ENCODE data around the gene APOL6.
A peak's percentile ranks its signal among the peaks of the same experiment; 100 is the strongest.

Gene APOL6

DNA sequence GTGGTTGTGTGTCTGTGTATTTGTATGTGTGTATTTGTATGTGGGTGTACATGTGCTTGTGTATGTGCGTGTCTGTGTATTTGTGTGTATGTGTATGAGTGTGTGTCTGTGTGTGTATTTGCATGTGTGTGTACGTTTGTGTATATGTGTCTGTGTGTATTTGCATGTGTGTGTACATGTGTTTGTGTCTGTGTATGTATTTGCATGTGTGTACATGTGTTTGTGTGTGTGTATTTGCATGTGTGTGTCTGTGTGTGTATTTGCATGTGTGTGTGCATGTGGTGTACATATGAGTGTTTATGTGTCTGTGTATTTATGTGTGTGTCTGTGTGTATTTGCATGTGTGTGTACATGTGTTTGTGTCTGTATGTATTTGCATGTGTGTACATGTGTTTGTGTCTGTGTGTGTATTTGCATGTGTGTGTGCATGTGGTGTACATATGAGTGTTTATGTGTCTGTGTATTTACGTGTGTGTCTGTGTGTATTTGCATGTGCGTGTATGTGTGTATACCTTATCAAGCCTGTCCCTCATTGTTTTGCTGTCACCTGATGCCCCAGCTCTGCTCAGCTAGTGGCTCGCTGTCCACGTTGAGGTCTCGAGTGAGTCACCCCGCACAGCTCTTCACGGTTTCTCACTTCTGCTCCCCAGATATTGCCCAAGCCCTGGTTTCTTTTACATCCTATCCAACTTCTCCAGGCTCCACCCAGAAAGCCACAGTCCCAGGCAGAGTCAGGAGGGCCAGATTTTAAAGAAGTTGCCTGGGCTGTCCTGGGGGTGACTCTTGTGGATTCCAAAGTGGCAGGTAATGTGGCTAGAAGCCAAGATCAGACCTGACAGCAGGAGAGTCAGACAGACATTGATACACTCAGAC lies 46.3 kb upstream of the APOL6 start:
- H4K91ac ChIP-seq (ENCODE audit: low read depth, low read length), result no peak overlapping the region
- no peak overlapping the region for H4K12ac ChIP-seq (ENCODE audit: low read depth, low read length)
- no peak overlapping the region for H3K4ac ChIP-seq (ENCODE audit: low read depth, low read length)

DNA sequence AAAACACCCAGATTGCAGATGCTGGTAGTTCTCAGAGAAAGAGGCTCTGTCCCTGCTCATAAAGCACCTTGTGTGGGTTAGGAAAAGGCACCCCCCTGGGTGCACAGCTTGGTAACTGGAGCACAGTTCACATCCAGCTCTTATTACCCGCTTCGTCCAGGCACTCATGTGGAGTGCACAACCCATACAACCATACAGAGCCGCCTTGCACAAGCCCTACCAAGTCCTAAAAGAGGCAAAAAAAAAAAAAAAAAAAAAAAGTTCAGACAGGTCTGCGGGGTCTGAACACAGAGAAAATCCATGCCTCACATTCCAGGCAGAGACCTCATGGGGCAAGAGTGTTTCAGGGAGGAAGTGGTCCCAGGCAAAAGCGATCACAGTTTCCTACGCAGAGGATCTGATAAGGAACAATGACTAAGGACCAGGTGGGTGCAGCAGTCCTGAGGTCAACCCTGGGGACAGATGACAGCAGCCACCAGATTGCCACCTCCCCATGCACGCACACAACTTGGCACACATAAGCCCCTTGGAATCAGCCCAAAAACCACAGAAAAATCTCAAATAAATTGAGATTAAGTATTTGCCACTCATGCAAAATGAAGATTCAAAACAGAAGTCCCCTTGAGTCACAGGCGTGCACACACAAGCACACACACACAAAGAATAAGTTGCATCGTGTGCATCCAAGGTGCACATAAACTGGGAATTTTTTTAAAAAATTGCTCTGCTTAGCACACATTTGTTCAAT lies 43.5 kb upstream of the APOL6 start:
- Histone ChIP-seq H3K9me3 (ENCODE audit: insufficient read depth, low read depth, low read length) (peaks cover 1% of the 10 kb centered on the region), H4K91ac (ENCODE audit: low read depth, low read length) (no peak overlapping the region), H2AFZ (ENCODE audit: insufficient read depth, low read length, poor library complexity) (no peak overlapping the region), H2BK5ac (ENCODE audit: low read depth, low read length, poor library complexity) (no peak overlapping the region), H2BK12ac (ENCODE audit: low read length) (no peak overlapping the region), H3K79me2 (ENCODE audit: control insufficient read depth, insufficient read depth, low read length, poor library complexity) (no peaks in the 10 kb centered on the region), H2BK120ac (ENCODE audit: insufficient read depth, low read length, poor library complexity) (no peak overlapping the region), H3K27ac (ENCODE audit: low read depth, low read length) (peak overlapping the region; percentile 11), H3K23ac (ENCODE audit: low read length) (no peak overlapping the region), H3K18ac (ENCODE audit: low read length) (no peak overlapping the region), H3K9ac (ENCODE audit: low read length) (no peak overlapping the region), H4K12ac (ENCODE audit: low read depth, low read length) (no peak overlapping the region), H3K79me1 (ENCODE audit: low read length) (peaks cover 3% of the 10 kb centered on the region), H3K4me3 (ENCODE audit: low read depth, low read length) (no peak overlapping the region), H3K36me3 (ENCODE audit: control insufficient read depth in 1 of 2, insufficient read depth in 2 of 2, low read length in 2 of 2) (no peaks in the 10 kb centered on the region), H3K4ac (ENCODE audit: low read depth, low read length) (no peak overlapping the region), H3K27me3 (ENCODE audit: insufficient read depth, low read length) (no peaks in the 10 kb centered on the region), H4K8ac (ENCODE audit: low read depth, low read length) (no peak overlapping the region), H3K4me1 (ENCODE audit: control insufficient read depth in 1 of 2, insufficient read depth in 2 of 2, low read length in 2 of 2) (peaks cover 5 to 18% of the 10 kb centered on the region in 2 experiments), H2AK5ac (ENCODE audit: low read length) (no peak overlapping the region), H3K4me2 (ENCODE audit: low read length) (peak overlapping the region; percentile 15), H3K14ac (ENCODE audit: low read length) (no peak overlapping the region)
- DNase-seq, result peak; percentile 83 to 90
- no CpG with 5 or more reads among the region's 9 CpGs for WGBS (ENCODE audit: extremely low coverage, insufficient coverage, insufficient read length)

More for the DNA sequence above, 46.3 kb upstream of the APOL6 start:
- Histone ChIP-seq H3K36me3 (ENCODE audit: control insufficient read depth in 1 of 2, insufficient read depth in 2 of 2, low read length in 2 of 2) (no peaks in the 10 kb centered on the region), H3K27me3 (ENCODE audit: insufficient read depth, low read length) (no peaks in the 10 kb centered on the region), H3K4me2 (ENCODE audit: low read length) (no peak overlapping the region), H2AK5ac (ENCODE audit: low read length) (no peak overlapping the region), H2BK120ac (ENCODE audit: insufficient read depth, low read length, poor library complexity) (no peak overlapping the region), H3K27ac (ENCODE audit: low read depth, low read length) (no peak overlapping the region), H3K9me3 (ENCODE audit: insufficient read depth, low read depth, low read length) (no peaks in the 10 kb centered on the region), H3K79me1 (ENCODE audit: low read length) (peaks cover 3% of the 10 kb centered on the region), H3K14ac (ENCODE audit: low read length) (no peak overlapping the region), H3K9ac (ENCODE audit: low read length) (no peak overlapping the region), H4K8ac (ENCODE audit: low read depth, low read length) (no peak overlapping the region), H3K4me3 (ENCODE audit: low read depth, low read length) (no peak overlapping the region), H3K4me1 (ENCODE audit: control insufficient read depth in 1 of 2, insufficient read depth in 2 of 2, low read length in 2 of 2) (peaks cover 5 to 18% of the 10 kb centered on the region in 2 experiments), H2BK5ac (ENCODE audit: low read depth, low read length, poor library complexity) (no peak overlapping the region), H3K18ac (ENCODE audit: low read length) (no peak overlapping the region), H3K79me2 (ENCODE audit: control insufficient read depth, insufficient read depth, low read length, poor library complexity) (no peaks in the 10 kb centered on the region), H2BK12ac (ENCODE audit: low read length) (no peak overlapping the region), H2AFZ (ENCODE audit: insufficient read depth, low read length, poor library complexity) (no peak overlapping the region), H3K23ac (ENCODE audit: low read length) (no peak overlapping the region)
- DNase-seq, result peak; percentile 54
- WGBS (ENCODE audit: extremely low coverage, insufficient coverage, insufficient read length), result no CpG with 5 or more reads among the region's 9 CpGs

DNA sequence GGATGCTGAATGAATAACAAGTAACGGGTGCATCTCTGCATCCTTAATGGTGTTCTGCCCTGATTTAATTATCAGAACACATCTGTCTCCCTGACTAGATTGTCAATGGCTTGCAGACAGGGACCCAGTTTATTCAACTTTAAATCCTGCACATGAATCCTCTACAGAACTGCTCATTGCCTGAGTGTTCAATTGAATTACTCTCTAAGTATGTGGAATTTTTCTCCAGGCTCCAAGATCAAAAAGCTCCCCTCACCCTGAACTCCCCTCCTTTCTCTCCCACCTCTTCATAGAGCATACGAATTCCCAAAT lies 42.9 kb upstream of the APOL6 start:
- WGBS (ENCODE audit: extremely low coverage, insufficient coverage, insufficient read length), result no CpG with 5 or more reads among the region's 2 CpGs

DNA sequence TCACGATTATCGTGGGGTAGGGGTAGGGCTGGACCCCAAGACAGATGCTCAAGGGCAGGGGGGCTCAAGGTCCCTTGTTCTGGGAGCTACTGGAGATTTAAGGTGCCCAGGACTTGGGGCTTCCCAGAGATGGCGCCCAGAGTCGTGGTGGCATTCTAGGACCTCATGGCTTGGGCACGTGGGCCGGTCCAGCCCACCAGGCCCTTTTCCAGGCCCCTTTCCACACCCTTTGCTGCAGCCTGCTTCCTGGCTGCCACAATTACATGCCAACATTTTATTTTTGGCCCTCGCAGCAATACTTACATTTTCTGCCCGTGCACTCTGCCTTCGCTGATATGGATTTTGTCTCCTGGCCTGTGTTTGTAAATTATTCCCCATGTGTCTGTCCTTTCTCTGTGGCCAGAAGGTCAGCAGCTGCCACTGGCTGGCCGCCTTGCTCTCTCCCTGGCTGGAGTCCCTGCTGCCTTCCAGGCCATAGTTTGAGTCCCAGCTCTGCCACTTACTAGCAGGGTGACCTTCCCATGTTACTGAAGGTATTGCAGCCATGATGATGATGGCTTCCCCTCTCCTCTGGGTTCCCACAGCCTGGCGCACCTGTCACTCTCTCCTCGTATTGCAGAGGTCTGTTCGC lies 42.3 kb upstream of the APOL6 start:
- Histone ChIP-seq H4K8ac (ENCODE audit: low read depth, low read length) (no peak overlapping the region), H3K23ac (ENCODE audit: low read length) (no peak overlapping the region), H3K9me3 (ENCODE audit: insufficient read depth, low read depth, low read length) (peaks cover 1% of the 10 kb centered on the region), H4K91ac (ENCODE audit: low read depth, low read length) (no peak overlapping the region), H3K36me3 (ENCODE audit: control insufficient read depth in 1 of 2, insufficient read depth in 2 of 2, low read length in 2 of 2) (no peaks in the 10 kb centered on the region), H2AK5ac (ENCODE audit: low read length) (no peak overlapping the region), H3K18ac (ENCODE audit: low read length) (no peak overlapping the region), H3K79me1 (ENCODE audit: low read length) (peaks cover 3% of the 10 kb centered on the region), H3K27ac (ENCODE audit: low read depth, low read length) (no peak overlapping the region), H3K4ac (ENCODE audit: low read depth, low read length) (no peak overlapping the region), H3K79me2 (ENCODE audit: control insufficient read depth, insufficient read depth, low read length, poor library complexity) (no peaks in the 10 kb centered on the region), H2BK5ac (ENCODE audit: low read depth, low read length, poor library complexity) (no peak overlapping the region), H3K14ac (ENCODE audit: low read length) (no peak overlapping the region), H4K12ac (ENCODE audit: low read depth, low read length) (no peak overlapping the region), H2BK120ac (ENCODE audit: insufficient read depth, low read length, poor library complexity) (no peak overlapping the region), H3K4me2 (ENCODE audit: low read length) (no peak overlapping the region), H2AFZ (ENCODE audit: insufficient read depth, low read length, poor library complexity) (no peak overlapping the region), H3K9ac (ENCODE audit: low read length) (no peak overlapping the region), H3K27me3 (ENCODE audit: insufficient read depth, low read length) (no peaks in the 10 kb centered on the region), H3K4me1 (ENCODE audit: control insufficient read depth in 1 of 2, insufficient read depth in 2 of 2, low read length in 2 of 2) (peaks cover 5 to 18% of the 10 kb centered on the region in 2 experiments), H3K4me3 (ENCODE audit: low read depth, low read length) (no peak overlapping the region), H2BK12ac (ENCODE audit: low read length) (peak overlapping the region; percentile 30)
- DNase-seq, result no peak
- no CpG with 5 or more reads among the region's 13 CpGs for WGBS (ENCODE audit: extremely low coverage, insufficient coverage, insufficient read length)

More for the DNA sequence above, 42.9 kb upstream of the APOL6 start:
- H3K4me2 ChIP-seq (ENCODE audit: low read length), result no peak overlapping the region
- no peak overlapping the region for H3K27ac ChIP-seq (ENCODE audit: low read depth, low read length)
- no peaks in the 10 kb centered on the region for H3K79me2 ChIP-seq (ENCODE audit: control insufficient read depth, insufficient read depth, low read length, poor library complexity)
- H2BK120ac ChIP-seq (ENCODE audit: insufficient read depth, low read length, poor library complexity), result no peak overlapping the region
- no peak overlapping the region for H4K12ac ChIP-seq (ENCODE audit: low read depth, low read length)
- H3K4ac ChIP-seq (ENCODE audit: low read depth, low read length), result no peak overlapping the region
- no peaks in the 10 kb centered on the region for H3K36me3 ChIP-seq (ENCODE audit: control insufficient read depth in 1 of 2, insufficient read depth in 2 of 2, low read length in 2 of 2)
- H2AFZ ChIP-seq (ENCODE audit: insufficient read depth, low read length, poor library complexity), result no peak overlapping the region
- H2BK5ac ChIP-seq (ENCODE audit: low read depth, low read length, poor library complexity), result no peak overlapping the region
- H3K14ac ChIP-seq (ENCODE audit: low read length), result no peak overlapping the region
- H3K27me3 ChIP-seq (ENCODE audit: insufficient read depth, low read length), result no peaks in the 10 kb centered on the region
- H3K4me1 ChIP-seq (ENCODE audit: control insufficient read depth in 1 of 2, insufficient read depth in 2 of 2, low read length in 2 of 2), result peaks cover 5 to 18% of the 10 kb centered on the region in 2 experiments
- no peak overlapping the region for H3K18ac ChIP-seq (ENCODE audit: low read length)
- H4K91ac ChIP-seq (ENCODE audit: low read depth, low read length), result no peak overlapping the region
- no peak overlapping the region for H3K4me3 ChIP-seq (ENCODE audit: low read depth, low read length)
- H3K79me1 ChIP-seq (ENCODE audit: low read length), result peaks cover 3% of the 10 kb centered on the region
- H3K9me3 ChIP-seq (ENCODE audit: insufficient read depth, low read depth, low read length), result peaks cover 1% of the 10 kb centered on the region
- no peak overlapping the region for H3K9ac ChIP-seq (ENCODE audit: low read length)
- no peak overlapping the region for H4K8ac ChIP-seq (ENCODE audit: low read depth, low read length)
- no peak for DNase-seq
- H2BK12ac ChIP-seq (ENCODE audit: low read length), result peak overlapping the region; percentile 30
- no peak overlapping the region for H3K23ac ChIP-seq (ENCODE audit: low read length)
- no peak overlapping the region for H2AK5ac ChIP-seq (ENCODE audit: low read length)

Measured in trophoblast cell (in vitro differentiated cells and primary cell).